ENCODE results near the gene POLR2A. TPM values are rescaled to one million over a fixed set of nuclear protein-coding genes. Genes with fewer than 3 reads are reported as not detected.

The POLR2A gene
- total RNA-seq, 1 experiment from 2014 or later, result 11.3 TPM

- DNase-seq (ENCODE audit: low spot score), result no peak
Measured at GRCh38 chr17:7502987-7503386, 18.8 kb downstream of the POLR2A start.

GRCh38 chr17:7503521-7503920 is 19.4 kb downstream of the POLR2A start:
- DNase-seq (ENCODE audit: low spot score), result no peak

- no peak for DNase-seq (ENCODE audit: low spot score)
Measured at GRCh38 chr17:7508145-7508544, 24.0 kb downstream of the POLR2A start.

- DNase-seq (ENCODE audit: low spot score), result no peak
Measured at GRCh38 chr17:7508846-7509245, 24.7 kb downstream of the POLR2A start.

- no peak for DNase-seq (ENCODE audit: low spot score)
Measured at GRCh38 chr17:7509937-7510336, 25.8 kb downstream of the POLR2A start.

- no peak for DNase-seq (ENCODE audit: low spot score)
Measured at GRCh38 chr17:7511108-7511507, 26.9 kb downstream of the POLR2A start.

- no peak for DNase-seq (ENCODE audit: low spot score)
Measured at GRCh38 chr17:7512105-7512504, 27.9 kb downstream of the POLR2A start.

GRCh38 chr17:7512824-7513540 is 28.8 kb downstream of the POLR2A start:
- no peak for DNase-seq (ENCODE audit: low spot score)

- no peak for DNase-seq (ENCODE audit: low spot score)
Measured at GRCh38 chr17:7513850-7514419, 29.8 kb downstream of the POLR2A start.

- no peak for DNase-seq (ENCODE audit: low spot score)
Measured at GRCh38 chr17:7515911-7516610, 31.9 kb downstream of the POLR2A start.

GRCh38 chr17:7523033-7523432 is 38.9 kb downstream of the POLR2A start:
- DNase-seq (ENCODE audit: low spot score), result no peak

GRCh38 chr17:7528842-7529241 is 44.7 kb downstream of the POLR2A start:
- no peak for DNase-seq (ENCODE audit: low spot score)

GRCh38 chr17:7530023-7530900 is 46.1 kb downstream of the POLR2A start:
- no peak for DNase-seq (ENCODE audit: low spot score)

- no peak for DNase-seq (ENCODE audit: low spot score)
Measured at GRCh38 chr17:7538050-7538449, 53.9 kb downstream of the POLR2A start.

GRCh38 chr17:7538891-7539545 is 54.9 kb downstream of the POLR2A start:
- no peak for DNase-seq (ENCODE audit: low spot score)

- DNase-seq (ENCODE audit: low spot score), result no peak
Measured at GRCh38 chr17:7541074-7541621, 57.0 kb downstream of the POLR2A start.

- DNase-seq (ENCODE audit: low spot score), result no peak
Measured at GRCh38 chr17:7544911-7545310, 60.7 kb downstream of the POLR2A start.

- no peak for DNase-seq (ENCODE audit: low spot score)
Measured at GRCh38 chr17:7548585-7549400, 64.6 kb downstream of the POLR2A start, which contains the start of gene TNFSF12. TSS of gene TNFSF12 (plus strand) at chr17:7549058. CDS start at chr17:7549154, 96 bp downstream.
